Suprapubic skin (tissue), 4 donors: Measurements from ENCODE around the gene GFPT1. TPM values are rescaled to one million over a fixed set of nuclear protein-coding genes. Genes with fewer than 3 reads are reported as not detected.

Experiments
- DNase-seq, 2 donors: peaks; one replicate each; pipeline ENCODE4 v3.0.0-alpha.2; 2019; ENCODE audit warnings: low spot score in 2 of 2
- H3K27ac ChIP-seq: fragments of 200-600 bp; sonication (generic); one replicate; pipeline ENCODE4 v1.5.1; 2019
- H3K27me3 ChIP-seq: fragments of 200-600 bp; sonication (generic); one replicate; pipeline ENCODE4 v1.5.1; 2019
- H3K36me3 ChIP-seq: fragments of 200-600 bp; sonication (generic); one replicate; pipeline ENCODE4 v1.5.1; 2019
- H3K4me1 ChIP-seq: fragments of 200-600 bp; sonication (generic); one replicate; pipeline ENCODE4 v1.5.1; 2019
- H3K4me3 ChIP-seq: fragments of 200-600 bp; sonication (generic); one replicate; pipeline ENCODE4 v1.5.1; 2019; ENCODE audit warnings: mild to moderate bottlenecking
- H3K9me3 ChIP-seq: fragments of 200-600 bp; sonication (generic); one replicate; pipeline ENCODE4 v1.5.1; 2019
- CTCF ChIP-seq, 2 donors: fragments of 200-600 bp in 1 of 2; fragments of 450-650 bp in 1 of 2; sonication (generic) in 1 of 2; IDR thresholded peaks; one replicate each; pipeline ENCODE4 v1.5.1; 2016 to 2019; ENCODE audit warnings: antibody characterized with exemption in 2 of 2, mild to moderate bottlenecking in 1 of 2, moderate library complexity in 1 of 2
- EP300 ChIP-seq: sonication (generic); formaldehyde crosslinking; IDR thresholded peaks from one replicate; pipeline ENCODE4 v1.6.1; 2017; ENCODE audit warnings: antibody characterized with exemption
- POLR2A ChIP-seq, 2 donors: fragments of 450-650 bp; IDR thresholded peaks; one replicate each; pipeline ENCODE4 v1.6.1; 2017; ENCODE audit warnings: antibody characterized with exemption in 2 of 2, mild to moderate bottlenecking in 2 of 2, moderate library complexity in 2 of 2
- POLR2AphosphoS5 ChIP-seq, 3 donors: sonication (generic); formaldehyde crosslinking; IDR thresholded peaks; one replicate each; pipeline ENCODE4 v1.6.1; 2017; ENCODE audit warnings: antibody characterized with exemption in 3 of 3
- WGBS: methylation state at CpG from one replicate; pipeline ENCODE4 v1.1.5; 2018; 5-methylcytosine and 5-hydroxymethylcytosine counted together
- total RNA-seq, 4 donors: library from RNA; depleted of rRNA; stranded (reverse); fragments of >200 nt; gene quantifications; one replicate each; pipeline ENCODE4 v1.1.0, GENCODE V29; 2016

The GFPT1 gene
- total RNA-seq, 4 donors from 2014 or later: 10.0 to 17.0 (median 12.7) TPM

- Histone ChIP-seq H3K27ac (no peak overlapping the region), H3K9me3 (no peaks in the 10 kb centered on the region), H3K4me1 (no peaks in the 10 kb centered on the region), H3K4me3 (no peak overlapping the region), H3K27me3 (no peaks in the 10 kb centered on the region), H3K36me3 (peaks cover 87% of the 10 kb centered on the region)
- 93% methylated on average over 5 of the region's 5 CpGs for WGBS
- no peak for DNase-seq
- TF ChIP-seq CTCF (IDR thresholded peaks at IDR 0.05) (no peak), EP300 (no peak), POLR2A (IDR thresholded peaks at IDR 0.05) (no peak), POLR2AphosphoS5 (IDR thresholded peaks at IDR 0.05) (no peak)
Observed at GRCh38 chr2:69353360-69353759, 33.7 kb downstream of the GFPT1 start.

- H3K27ac ChIP-seq: no peak overlapping the region
- WGBS: 95% methylated on average over 1 of the region's 1 CpG
- TF ChIP-seq POLR2A (IDR thresholded peaks at IDR 0.05) (no peak), EP300 (no peak), POLR2AphosphoS5 (IDR thresholded peaks at IDR 0.05) (no peak), CTCF (IDR thresholded peaks at IDR 0.05) (no peak)
Observed at GRCh38 chr2:69348781-69349180, 38.2 kb downstream of the GFPT1 start.

GRCh38 chr2:69345434-69345833 lies 41.6 kb downstream of the GFPT1 start:
- no peak for TF ChIP-seq EP300
- no peak for TF ChIP-seq POLR2AphosphoS5 (IDR thresholded peaks at IDR 0.05)
- TF ChIP-seq POLR2A (IDR thresholded peaks at IDR 0.05): no peak
- TF ChIP-seq CTCF (IDR thresholded peaks at IDR 0.05): no peak
- Histone ChIP-seq H3K4me3 (no peak overlapping the region), H3K27me3 (no peaks in the 10 kb centered on the region), H3K27ac (no peak overlapping the region), H3K9me3 (no peaks in the 10 kb centered on the region), H3K36me3 (peaks cover 89% of the 10 kb centered on the region), H3K4me1 (no peaks in the 10 kb centered on the region)
- DNase-seq: no peak

More at GRCh38 chr2:69348781-69349180, 38.2 kb downstream of the GFPT1 start:
- DNase-seq: no peak
- no peak overlapping the region for H3K4me3 ChIP-seq
- H3K4me1 ChIP-seq: no peaks in the 10 kb centered on the region
- H3K27me3 ChIP-seq: no peaks in the 10 kb centered on the region
- H3K36me3 ChIP-seq: peaks cover 84% of the 10 kb centered on the region
- no peaks in the 10 kb centered on the region for H3K9me3 ChIP-seq

GRCh38 chr2:69344305-69344704 lies 42.7 kb downstream of the GFPT1 start:
- Histone ChIP-seq H3K36me3 (peaks cover 84% of the 10 kb centered on the region), H3K27ac (no peak overlapping the region), H3K4me1 (no peaks in the 10 kb centered on the region), H3K4me3 (no peak overlapping the region), H3K27me3 (no peaks in the 10 kb centered on the region), H3K9me3 (no peaks in the 10 kb centered on the region)
- DNase-seq: no peak
- TF ChIP-seq CTCF (IDR thresholded peaks at IDR 0.05): no peak
- TF ChIP-seq POLR2A (IDR thresholded peaks at IDR 0.05): no peak
- TF ChIP-seq EP300: no peak
- no peak for TF ChIP-seq POLR2AphosphoS5 (IDR thresholded peaks at IDR 0.05)

GRCh38 chr2:69340101-69340775 lies 46.8 kb downstream of the GFPT1 start:
- Histone ChIP-seq H3K36me3 (peaks cover 78% of the 10 kb centered on the region), H3K9me3 (no peaks in the 10 kb centered on the region), H3K27me3 (no peaks in the 10 kb centered on the region), H3K4me3 (no peak overlapping the region), H3K4me1 (no peaks in the 10 kb centered on the region), H3K27ac (no peak overlapping the region)
- no peak for DNase-seq
- TF ChIP-seq POLR2AphosphoS5 (IDR thresholded peaks at IDR 0.05) (no peak), EP300 (no peak), POLR2A (IDR thresholded peaks at IDR 0.05) (no peak), CTCF (IDR thresholded peaks at IDR 0.05) (no peak)
- 38% methylated on average over 3 of the region's 3 CpGs for WGBS
